ENCODE results near the gene OXSR1.

- no peak for TF ChIP-seq POLR2A (IDR thresholded peaks at IDR 0.05)
- TF ChIP-seq CTCF (IDR thresholded peaks at IDR 0.05) = no peak
- no peak for TF ChIP-seq EP300 (IDR thresholded peaks at IDR 0.05)
Measured at GRCh38 chr3:38170722-38171121, 5.4 kb downstream of the OXSR1 start.

Measured in ovary (tissue), 3 donors.